Ramos (cell line): ENCODE data around the gene PFKP.
"Not testable (repeated sequence)": the region's sequence is repeated elsewhere in the genome, so short reads cannot be mapped to it uniquely, and the experiment has no call there.

Experiments used
- in situ Hi-C: fragments of 300-500 bp; cut with MboI; formaldehyde crosslinking; loops from one replicate; pipeline ENCODE4 v1.14.3; 2022; ENCODE audit warnings: low sequenced_read_pairs; ENCODE audit not compliant: unreplicated experiment

PFKP gene

DNA sequence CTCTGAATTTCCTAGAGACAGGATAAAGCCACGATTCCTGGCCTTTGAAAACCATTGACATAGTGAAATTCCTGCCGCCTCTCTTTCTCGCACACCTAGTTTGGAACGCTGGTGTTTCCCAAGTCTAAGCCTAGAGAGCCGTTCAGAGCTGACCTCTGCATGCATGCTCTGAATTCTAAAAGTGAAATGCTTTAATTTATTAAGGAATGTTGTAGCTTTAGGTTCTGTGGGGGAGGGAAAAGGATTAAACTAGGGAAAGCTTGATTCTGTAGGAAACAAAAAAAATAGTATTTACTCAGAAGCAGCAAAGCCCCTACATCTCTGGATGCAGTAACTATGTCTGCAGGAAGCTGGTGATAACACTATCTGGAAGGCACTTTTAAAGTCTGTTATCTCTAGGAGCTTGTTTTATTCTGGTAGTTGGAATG, 27.3 kb downstream of the PFKP start:
- in situ Hi-C loops, result no loop called here

DNA sequence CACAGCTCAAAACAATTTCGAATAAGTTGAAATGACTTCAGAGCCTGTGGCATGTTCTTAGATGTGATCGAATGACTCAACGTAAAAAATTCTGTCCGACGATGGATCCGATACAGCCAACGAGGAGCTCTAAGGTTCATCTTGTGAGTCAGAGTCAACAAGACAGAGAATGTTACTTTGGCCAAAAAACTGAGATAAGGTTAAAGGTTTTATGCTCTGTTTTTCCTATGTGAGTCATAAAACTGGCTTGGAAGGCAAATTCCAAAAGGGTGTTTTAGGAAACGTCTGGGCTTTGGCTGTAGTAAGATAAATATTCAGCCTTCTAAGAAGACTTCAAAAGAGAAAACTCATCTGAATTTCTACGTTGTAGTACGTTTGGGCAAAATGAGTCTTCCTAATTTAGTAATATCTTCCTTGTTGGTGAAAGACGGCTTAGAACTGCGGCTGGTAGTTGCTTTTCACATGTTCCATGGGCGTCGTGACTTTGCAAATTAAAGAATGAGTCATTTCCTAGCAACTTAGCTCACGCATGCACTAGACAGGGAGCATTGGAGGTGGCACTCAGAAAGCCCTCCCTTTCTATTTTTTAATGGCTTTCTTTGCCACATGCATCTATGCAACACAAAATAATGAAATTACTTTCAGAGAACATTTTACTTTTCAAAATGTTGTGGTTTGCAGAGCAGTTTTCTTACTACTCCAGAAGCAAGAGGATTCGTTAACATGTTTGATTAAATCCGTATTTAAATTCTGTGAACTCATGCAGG, 28.2 kb downstream of the PFKP start:
- in situ Hi-C loops, result no loop called here

GRCh38 chr10:3096149-3096548, 28.8 kb downstream of the PFKP start:
- in situ Hi-C loops, result no loop called here

- in situ Hi-C loops, result no loop called here
Observed at GRCh38 chr10:3097160-3097559, 29.8 kb downstream of the PFKP start.

DNA sequence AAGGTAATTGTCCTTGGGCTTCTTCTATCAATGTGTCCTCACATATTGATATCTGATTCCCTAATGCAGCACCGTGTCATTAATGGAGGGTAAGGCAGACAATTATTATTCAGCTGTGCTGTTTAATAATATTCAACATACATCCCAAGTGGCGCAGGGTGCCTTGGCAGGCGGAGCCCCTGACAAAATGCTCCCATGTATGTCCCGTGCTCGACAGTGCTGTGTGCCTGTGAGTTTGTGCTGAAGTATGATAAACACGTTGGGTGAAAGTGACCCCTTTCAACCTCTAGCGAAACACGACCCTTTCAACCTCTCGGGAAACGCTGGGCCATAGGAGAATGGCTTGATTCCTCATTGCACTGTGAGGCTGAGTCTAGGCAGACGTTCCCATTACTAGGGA, 31.3 kb downstream of the PFKP start:
- in situ Hi-C loops, result no loop called here

GRCh38 chr10:3099291-3100092, 32.1 kb downstream of the PFKP start:
- in situ Hi-C loops, result no loop called here

GRCh38 chr10:3100093-3100792, 32.9 kb downstream of the PFKP start:
- in situ Hi-C loops, result no loop called here

- in situ Hi-C loops, result no loop called here
Observed at GRCh38 chr10:3100856-3101640, 33.7 kb downstream of the PFKP start.

- in situ Hi-C loops, result no loop called here
Observed at GRCh38 chr10:3102720-3103427, 35.5 kb downstream of the PFKP start.

- in situ Hi-C loops, result no loop called here
Observed at GRCh38 chr10:3103646-3104045, 36.3 kb downstream of the PFKP start.

- in situ Hi-C loops, result no loop called here
Observed at GRCh38 chr10:3104251-3104918, 37.0 kb downstream of the PFKP start.

DNA sequence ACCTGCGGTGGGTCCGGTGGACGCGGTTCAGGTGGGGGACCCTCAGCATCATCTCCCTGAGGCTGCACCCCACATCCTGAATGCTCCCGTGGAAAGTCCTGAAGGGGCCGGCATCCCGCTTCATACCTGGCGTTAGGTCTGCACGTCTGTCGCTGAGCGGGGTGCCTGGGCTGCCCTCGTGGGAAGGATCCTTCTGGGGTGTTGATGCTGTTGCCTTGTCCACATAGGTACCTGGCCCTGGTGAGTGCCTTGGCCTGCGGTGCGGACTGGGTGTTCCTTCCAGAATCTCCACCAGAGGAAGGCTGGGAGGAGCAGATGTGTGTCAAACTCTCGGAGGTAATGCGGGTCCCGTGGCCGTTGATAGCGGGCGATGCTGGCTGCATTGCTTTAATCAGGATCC, 37.8 kb downstream of the PFKP start:
- in situ Hi-C loops, result no loop called here

DNA sequence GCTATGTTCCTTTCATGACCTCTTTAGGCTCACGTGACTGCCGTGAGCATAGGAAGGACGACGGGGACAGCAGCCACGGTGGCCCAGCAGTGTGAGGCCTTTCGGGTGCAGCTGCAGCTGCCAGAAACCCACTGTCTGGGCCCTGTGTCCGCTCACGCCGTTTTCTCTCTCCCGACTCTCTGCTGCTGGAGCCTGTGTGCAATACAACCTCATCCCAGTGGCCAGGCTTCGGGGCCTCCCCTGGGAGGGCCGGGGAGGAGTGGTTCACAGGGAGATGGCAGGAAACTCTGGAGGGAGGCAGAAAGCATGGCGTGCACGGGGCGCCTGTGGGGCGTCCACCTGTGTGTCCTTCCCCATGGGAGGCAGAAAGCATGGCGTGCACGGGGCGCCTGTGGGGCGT, 38.6 kb downstream of the PFKP start:
- in situ Hi-C loops, result no loop called here

DNA sequence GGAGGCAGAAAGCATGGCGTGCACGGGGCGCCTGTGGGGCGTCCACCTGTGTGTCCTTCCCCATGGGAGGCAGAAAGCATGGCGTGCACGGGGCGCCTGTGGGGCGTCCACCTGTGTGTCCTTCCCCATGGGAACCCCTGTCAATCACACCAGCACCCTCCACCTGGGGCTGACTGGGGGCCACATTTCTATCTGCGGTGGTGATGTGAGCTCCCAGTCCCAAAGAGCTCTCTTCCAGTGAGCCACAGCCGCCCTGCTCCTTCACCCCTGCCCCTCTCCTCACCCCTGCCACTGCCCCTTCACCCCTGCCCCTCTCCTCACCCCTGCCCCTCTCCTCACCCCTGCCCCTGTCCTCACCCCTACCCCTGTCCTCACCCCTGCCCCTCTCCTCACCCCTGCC, 39.0 kb downstream of the PFKP start:
- in situ Hi-C loops, result not testable (repeated sequence)

DNA sequence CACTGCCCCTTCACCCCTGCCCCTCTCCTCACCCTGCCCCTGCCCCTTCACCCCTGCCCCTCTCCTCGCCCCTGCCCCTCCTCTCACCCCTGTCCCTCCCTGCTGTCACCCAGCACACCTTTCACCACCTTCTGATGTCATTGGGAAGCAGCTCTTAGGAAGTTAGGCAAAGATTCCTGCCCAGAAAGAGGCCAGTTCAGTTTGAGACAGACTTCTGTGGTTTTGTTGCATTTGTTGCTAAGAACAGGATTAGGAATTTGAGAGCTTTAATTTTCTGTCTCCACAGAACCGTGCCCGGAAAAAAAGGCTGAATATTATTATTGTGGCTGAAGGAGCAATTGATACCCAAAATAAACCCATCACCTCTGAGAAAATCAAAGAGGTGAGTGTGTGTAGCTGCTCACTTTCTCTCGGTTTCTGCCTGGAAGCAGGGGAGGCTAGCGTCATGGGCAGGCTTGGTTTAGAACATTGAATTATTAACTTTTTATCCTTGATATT, 39.6 kb downstream of the PFKP start:
- in situ Hi-C loops, result no loop called here

GRCh38 chr10:3107426-3107961, 40.1 kb downstream of the PFKP start:
- in situ Hi-C loops, result no loop called here

- in situ Hi-C loops, result no loop called here
Observed at GRCh38 chr10:3108033-3108432, 40.7 kb downstream of the PFKP start.

GRCh38 chr10:3108575-3109105, 41.3 kb downstream of the PFKP start:
- in situ Hi-C loops, result no loop called here
